KMS-11 (cell line): ENCODE results near the gene PEAK3.

ENCODE experiments used
- H2AFZ ChIP-seq: fragments of 200-600 bp; sonication (generic); 2 replicates; pipeline ENCODE4 v1.6.1; 2016; ENCODE audit warnings: antibody characterized with exemption, mixed run types, low read depth
- H3K27ac ChIP-seq: fragments of 200-600 bp; sonication (generic); 2 replicates; pipeline ENCODE4 v1.6.1; 2016; ENCODE audit warnings: mild to moderate bottlenecking, mixed run types
- H3K27me3 ChIP-seq: fragments of 200-600 bp; sonication (generic); 2 replicates; pipeline ENCODE4 v1.6.1; 2017; ENCODE audit warnings: mild to moderate bottlenecking, low read depth, mixed run types, moderate library complexity; ENCODE audit not compliant: insufficient read depth
- H3K36me3 ChIP-seq: fragments of 200-600 bp; sonication (generic); 2 replicates; pipeline ENCODE4 v1.6.1; 2017; ENCODE audit warnings: mild to moderate bottlenecking, mixed run types; ENCODE audit not compliant: insufficient read depth
- H3K4me1 ChIP-seq: fragments of 200-600 bp; sonication (generic); 2 replicates; pipeline ENCODE4 v1.6.1; 2016; ENCODE audit warnings: mild to moderate bottlenecking, low read depth, mixed run types; ENCODE audit not compliant: poor library complexity, severe bottlenecking
- H3K4me2 ChIP-seq: fragments of 200-600 bp; sonication (generic); 2 replicates; pipeline ENCODE4 v1.7.0; 2016; ENCODE audit warnings: mild to moderate bottlenecking, mixed run types
- H3K4me3 ChIP-seq: fragments of 200-600 bp; sonication (generic); IDR thresholded peaks from 2 replicates; pipeline ENCODE4 v1.6.1; 2017; ENCODE audit warnings: low read depth, low read length, mixed read lengths; ENCODE audit not compliant: insufficient read depth
- H3K79me2 ChIP-seq: fragments of 200-600 bp; sonication (generic); 2 replicates; pipeline ENCODE4 v1.6.1; 2016; ENCODE audit warnings: low read depth, mixed run types; ENCODE audit not compliant: insufficient read depth
- H3K9ac ChIP-seq: fragments of 200-600 bp; sonication (generic); 2 replicates; pipeline ENCODE4 v1.6.1; 2016; ENCODE audit warnings: mild to moderate bottlenecking, mixed run types
- H4K20me1 ChIP-seq: fragments of 200-600 bp; sonication (generic); 2 replicates; pipeline ENCODE4 v1.6.1; 2016; ENCODE audit warnings: mild to moderate bottlenecking, mixed run types; ENCODE audit not compliant: insufficient read depth
- CTCF ChIP-seq: fragments of 200-600 bp; sonication (generic); conservative IDR thresholded peaks from 2 replicates; pipeline ENCODE4 v1.6.1; 2017; ENCODE audit warnings: low read depth, mild to moderate bottlenecking, antibody characterized with exemption, low read length, moderate library complexity, mixed read lengths

The PEAK3 gene

DNA sequence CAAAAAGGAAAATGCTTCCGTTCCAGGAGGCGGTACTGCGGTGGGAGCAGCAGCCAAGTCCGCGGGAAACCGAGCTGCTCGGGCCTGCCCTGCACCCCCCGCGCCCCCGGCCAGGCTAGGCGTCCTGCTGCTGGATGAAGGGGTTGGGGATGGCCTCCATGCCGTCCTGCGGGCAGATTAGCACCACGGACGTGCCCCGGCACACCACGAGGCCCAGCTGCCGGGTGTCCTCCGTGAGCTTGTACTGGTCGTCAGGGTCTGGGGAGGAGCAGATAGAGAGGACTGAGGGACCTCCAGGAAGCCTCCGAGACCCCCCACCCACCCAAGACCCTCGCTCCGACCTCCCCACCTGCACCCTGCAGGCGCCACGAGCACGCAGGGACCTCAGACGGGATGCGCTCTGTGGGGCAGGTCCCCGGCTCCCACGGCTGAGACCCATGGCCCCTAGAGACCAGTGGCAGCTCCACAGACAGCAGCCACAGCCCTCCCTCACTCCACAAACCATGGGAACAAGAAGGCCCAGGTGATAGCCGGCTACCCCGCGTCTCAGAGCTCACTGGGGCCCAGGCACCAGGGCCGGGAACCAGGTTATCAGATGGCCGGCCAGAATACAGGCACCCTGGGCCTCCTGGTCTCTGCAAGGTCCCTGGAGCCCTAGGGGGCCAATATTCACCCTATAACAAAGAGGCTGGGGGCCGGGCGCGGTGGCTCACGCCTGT lies 39.7 kb upstream of the PEAK3 start:
- Histone ChIP-seq H3K4me1 (peaks cover 3% of the 10 kb centered on the region), H4K20me1 (no peaks in the 10 kb centered on the region), H3K4me3 (no peak overlapping the region), H3K79me2 (peaks cover 4% of the 10 kb centered on the region), H3K27me3 (no peaks in the 10 kb centered on the region), H2AFZ (no peak overlapping the region), H3K27ac (no peak overlapping the region), H3K4me2 (no peak overlapping the region), H3K9ac (no peak overlapping the region), H3K36me3 (no peaks in the 10 kb centered on the region)
- TF ChIP-seq CTCF, result no peak

DNA sequence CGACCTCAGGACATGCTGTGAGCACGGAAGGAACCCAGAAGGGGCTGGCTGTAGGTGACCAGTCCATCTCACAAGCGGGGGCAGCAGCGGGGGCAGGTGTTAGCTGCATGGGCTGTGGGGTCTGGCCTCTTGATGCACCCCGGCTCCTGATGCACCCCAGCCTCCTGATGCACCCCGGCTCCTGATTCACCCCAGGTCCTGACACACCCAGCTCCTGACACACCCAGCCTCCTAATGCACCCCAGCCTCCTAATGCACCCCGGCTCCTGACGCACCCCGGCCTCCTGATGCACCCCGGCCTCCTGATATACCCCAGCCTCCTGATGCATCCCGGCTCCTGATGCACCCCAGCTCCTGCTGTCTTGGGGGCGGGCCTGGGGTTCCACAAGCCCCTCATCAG lies 39.0 kb upstream of the PEAK3 start:
- Histone ChIP-seq H3K4me3 (no peak overlapping the region), H3K27ac (no peak overlapping the region), H2AFZ (no peak overlapping the region), H3K36me3 (no peaks in the 10 kb centered on the region), H3K9ac (no peak overlapping the region), H3K4me2 (no peak overlapping the region), H3K79me2 (no peaks in the 10 kb centered on the region; the same call in 1 of the 2 replicates), H3K4me1 (no peaks in the 10 kb centered on the region), H3K27me3 (no peaks in the 10 kb centered on the region), H4K20me1 (no peaks in the 10 kb centered on the region)
- TF ChIP-seq CTCF, result no peak

- no peak overlapping the region for H3K27ac ChIP-seq
These were observed 38.1 kb upstream of the PEAK3 start for GRCh38 chr19:2320049-2320448.

GRCh38 chr19:2319551-2319950 lies 37.6 kb upstream of the PEAK3 start:
- Histone ChIP-seq H3K79me2 (no peaks in the 10 kb centered on the region), H3K4me2 (no peak overlapping the region), H4K20me1 (no peaks in the 10 kb centered on the region), H3K4me3 (no peak overlapping the region), H2AFZ (no peak overlapping the region), H3K27me3 (no peaks in the 10 kb centered on the region; the same call in 1 of the 2 replicates), H3K4me1 (no peaks in the 10 kb centered on the region), H3K36me3 (no peaks in the 10 kb centered on the region), H3K27ac (no peak overlapping the region), H3K9ac (no peak overlapping the region)
- TF ChIP-seq CTCF, result no peak

More at GRCh38 chr19:2320049-2320448, 38.1 kb upstream of the PEAK3 start:
- Histone ChIP-seq H3K36me3 (no peaks in the 10 kb centered on the region), H3K4me3 (no peak overlapping the region), H2AFZ (no peak overlapping the region), H3K4me1 (no peaks in the 10 kb centered on the region), H3K79me2 (no peaks in the 10 kb centered on the region), H3K9ac (no peak overlapping the region), H4K20me1 (no peaks in the 10 kb centered on the region), H3K27me3 (no peaks in the 10 kb centered on the region), H3K4me2 (no peak overlapping the region)
- TF ChIP-seq CTCF, result no peak
